GM12874 (cell line): ENCODE data around the gene FCHO1.

ENCODE experiments used
- CTCF ChIP-seq: IDR thresholded peaks from 2 replicates; pipeline ENCODE4 v1.5.1; 2011; ENCODE audit warnings: low read depth, mild to moderate bottlenecking, control low read depth, low read length, moderate library complexity; ENCODE audit not compliant: insufficient read depth

Gene FCHO1

GRCh38 chr19:17795495-17795856 is 44.2 kb downstream of the FCHO1 start:
- TF ChIP-seq CTCF = no peak

- no peak for TF ChIP-seq CTCF
Observed at GRCh38 chr19:17796013-17796837, 44.9 kb downstream of the FCHO1 start.

GRCh38 chr19:17796838-17797423 is 45.7 kb downstream of the FCHO1 start:
- no peak for TF ChIP-seq CTCF

GRCh38 chr19:17797424-17798201 is 46.3 kb downstream of the FCHO1 start:
- TF ChIP-seq CTCF = no peak

GRCh38 chr19:17802137-17802858 is 51.0 kb downstream of the FCHO1 start:
- TF ChIP-seq CTCF = no peak

GRCh38 chr19:17803264-17803896 is 52.1 kb downstream of the FCHO1 start:
- TF ChIP-seq CTCF = no peak
